Measurements from ENCODE around the gene HHLA2.
"Not testable (repeated sequence)": the region's sequence is repeated elsewhere in the genome, so short reads cannot be mapped to it uniquely, and the experiment has no call there.

The HHLA2 gene

GRCh38 chr3:108341911-108342310 lies 45.6 kb downstream of the HHLA2 start:
- no peak overlapping the region for H3K4me3 ChIP-seq (ENCODE audit: low read depth, low read length)

- H3K4me3 ChIP-seq (ENCODE audit: low read depth, low read length), result no peak overlapping the region
Measured at GRCh38 chr3:108342837-108343486, 46.6 kb downstream of the HHLA2 start.

DNA sequence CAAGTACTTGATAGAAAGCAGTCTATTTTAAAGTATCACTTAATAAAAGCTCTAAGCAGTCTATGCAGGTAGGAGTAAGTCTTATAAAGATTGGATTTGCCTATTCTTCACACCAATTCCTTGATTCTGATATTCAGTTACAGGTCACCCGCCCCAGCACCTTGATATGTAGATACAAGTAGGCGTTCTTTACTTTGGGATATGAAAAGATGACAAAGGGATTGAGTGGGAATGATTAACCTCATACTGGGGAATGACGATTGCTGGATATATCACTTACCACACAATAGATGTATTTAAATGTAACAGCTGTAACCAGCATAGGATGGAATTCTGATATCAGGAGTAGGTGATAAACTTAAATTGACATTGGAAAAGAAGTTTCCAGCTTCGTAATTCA lies 47.1 kb downstream of the HHLA2 start:
- no peak overlapping the region for H3K4me3 ChIP-seq (ENCODE audit: low read depth, low read length)

DNA sequence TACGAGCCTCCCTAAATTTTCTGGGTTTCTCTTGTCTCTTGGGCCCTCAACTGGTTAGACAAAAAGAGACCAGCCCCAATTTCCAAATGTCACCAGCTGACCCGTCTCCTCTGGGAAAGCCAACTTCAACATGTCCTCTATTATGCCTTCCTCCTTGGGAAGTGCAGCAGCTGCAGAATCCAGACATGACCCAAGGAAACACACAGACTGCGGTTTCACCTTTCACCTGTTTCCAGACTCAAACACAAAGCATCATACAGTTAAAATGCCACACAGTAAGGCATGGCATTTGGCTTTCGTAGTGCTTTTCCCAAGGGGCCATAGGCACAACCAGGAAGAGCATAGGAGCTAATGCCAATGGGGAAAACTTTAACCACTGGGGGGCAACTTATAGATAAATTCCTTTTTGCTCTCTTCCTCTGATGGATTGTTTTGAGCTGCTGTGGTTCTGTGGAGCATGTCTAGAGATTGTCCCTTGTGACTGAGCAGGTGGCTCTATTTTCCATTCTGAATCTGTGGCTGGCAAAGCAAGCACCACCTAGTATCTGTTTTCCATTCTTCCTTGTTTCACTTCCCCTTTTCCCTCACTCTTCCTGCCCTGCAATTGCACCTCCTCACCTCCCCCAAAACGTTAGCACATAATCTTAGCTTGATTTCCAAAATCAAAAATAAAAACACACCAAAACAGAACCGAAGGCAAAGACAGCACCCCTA lies 49.3 kb downstream of the HHLA2 start:
- no peak overlapping the region for H3K4me3 ChIP-seq (ENCODE audit: low read depth, low read length)

- no peak overlapping the region for H3K4me3 ChIP-seq (ENCODE audit: low read depth, low read length)
Measured at GRCh38 chr3:108346301-108347227, 50.2 kb downstream of the HHLA2 start.

DNA sequence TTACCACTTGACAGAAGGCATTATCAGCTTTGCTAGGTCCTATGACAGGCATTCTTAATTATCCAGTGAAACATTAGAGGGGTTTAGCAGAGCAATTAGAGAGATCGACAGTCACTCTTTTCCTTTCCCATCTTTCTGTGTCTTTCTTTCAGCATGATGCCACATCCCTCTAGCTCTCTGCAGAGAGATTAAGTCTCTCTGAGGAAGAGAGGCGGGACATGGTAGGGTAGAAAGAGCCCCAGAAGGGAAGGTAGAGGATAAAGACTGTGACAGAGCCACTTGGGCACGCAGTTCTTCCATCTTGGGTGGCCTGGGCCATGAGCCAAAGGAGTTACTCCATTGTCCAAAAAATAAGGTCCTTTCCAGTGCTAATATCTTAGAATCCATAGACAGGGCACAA lies 55.8 kb downstream of the HHLA2 start:
- no peak overlapping the region for H3K4me3 ChIP-seq (ENCODE audit: low read depth, low read length)

- H3K4me3 ChIP-seq (ENCODE audit: low read depth, low read length), result no peak overlapping the region
Measured at GRCh38 chr3:108354562-108354961, 58.2 kb downstream of the HHLA2 start.

DNA sequence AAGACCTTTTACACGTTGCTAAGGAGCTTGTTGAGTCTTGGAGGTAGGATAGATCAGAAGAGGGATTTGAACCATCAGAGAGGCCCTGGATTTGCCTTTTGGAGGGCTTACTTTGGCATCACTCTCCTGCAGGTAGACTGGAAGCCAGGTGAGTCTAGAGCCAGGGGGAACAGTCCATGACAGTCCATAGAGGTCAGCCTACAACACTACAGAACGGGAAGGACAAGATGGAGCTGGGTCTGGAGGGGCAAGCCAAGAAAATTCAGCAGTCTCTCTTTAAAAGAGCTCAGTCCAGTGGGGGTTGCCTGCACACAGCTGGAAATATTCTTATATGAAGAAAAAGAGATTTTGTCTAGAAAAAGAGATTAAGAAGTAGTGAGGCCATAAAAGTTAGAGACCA lies 60.7 kb downstream of the HHLA2 start:
- no peak overlapping the region for H3K4me3 ChIP-seq (ENCODE audit: low read depth, low read length)

DNA sequence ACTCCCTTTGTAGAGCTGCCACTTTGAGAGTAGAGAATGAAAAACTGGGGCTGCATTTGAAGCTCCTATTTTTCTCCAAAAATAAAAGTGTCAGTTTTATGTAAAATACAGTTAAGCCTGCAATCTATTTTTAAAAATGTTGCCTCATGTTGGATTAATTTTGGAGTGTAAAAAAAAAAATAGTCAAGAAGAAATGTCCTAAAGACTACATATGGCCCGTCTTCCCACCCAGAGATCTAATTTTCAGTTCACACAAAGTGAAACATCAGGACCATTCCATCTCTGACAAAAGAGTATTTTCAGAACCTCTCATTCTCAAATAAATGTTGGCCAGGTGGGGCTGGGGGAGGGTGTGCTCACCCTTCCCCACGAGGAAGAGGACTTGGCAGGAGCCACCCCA lies 62.7 kb downstream of the HHLA2 start:
- H3K4me3 ChIP-seq (ENCODE audit: low read depth, low read length), result no peak overlapping the region

DNA sequence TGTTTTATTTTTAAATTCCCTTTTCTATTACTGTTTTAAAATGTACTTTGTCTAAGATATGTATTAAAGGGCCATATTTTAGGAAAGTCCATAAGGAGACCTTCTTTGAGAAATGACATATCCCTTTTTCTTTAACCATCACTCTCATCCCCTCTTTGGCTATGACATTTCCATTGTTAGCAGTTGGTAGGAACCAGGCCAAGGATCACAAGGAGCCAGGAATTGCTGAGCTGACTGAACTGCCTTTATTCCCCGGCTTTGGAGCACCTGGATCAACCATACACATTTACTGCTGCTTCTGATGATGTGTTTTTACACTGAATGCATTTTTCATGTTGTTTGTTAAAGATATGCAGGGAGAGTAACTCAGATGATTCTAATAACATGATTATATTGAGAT lies 79.7 kb downstream of the HHLA2 start:
- no peak overlapping the region for H3K4me3 ChIP-seq (ENCODE audit: low read depth, low read length)

- H3K4me3 ChIP-seq (ENCODE audit: low read depth, low read length), result no peak overlapping the region
Measured at GRCh38 chr3:108377384-108377783, 81.0 kb downstream of the HHLA2 start.

DNA sequence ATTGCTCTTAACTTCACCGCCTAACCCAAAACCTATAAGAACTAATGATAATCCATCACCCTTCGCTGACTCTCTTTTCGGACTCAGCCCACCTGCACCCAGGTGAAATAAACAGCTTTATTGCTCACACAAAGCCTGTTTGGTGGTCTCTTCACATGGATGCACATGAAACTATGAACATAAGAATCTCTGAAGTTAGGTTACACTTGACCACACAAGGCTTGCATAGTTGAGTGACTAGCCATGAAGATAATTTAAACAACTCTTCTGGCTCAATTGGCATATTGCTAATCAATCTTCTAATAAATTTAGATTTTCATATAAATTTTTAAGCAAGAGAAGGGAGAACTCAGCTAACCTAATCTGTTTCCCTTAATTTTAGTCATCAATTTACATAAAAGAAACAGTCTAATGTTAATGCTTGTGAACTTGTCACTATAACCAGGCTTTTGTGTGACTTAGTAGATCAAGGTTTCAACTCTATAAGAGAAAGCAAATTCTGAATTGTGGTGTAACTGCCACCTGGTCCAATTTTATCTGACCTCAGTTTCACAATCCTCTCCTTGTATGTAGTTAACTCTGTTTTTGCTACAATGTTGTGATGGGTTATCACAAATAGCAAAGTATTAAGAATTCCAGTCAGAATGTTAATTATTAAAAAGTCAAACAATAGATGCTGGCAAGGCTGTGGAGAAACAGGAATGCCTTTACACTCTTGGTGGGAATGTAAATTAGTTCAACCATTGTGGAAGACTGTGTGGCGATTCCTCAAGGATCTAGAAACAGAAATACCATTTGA lies 82.0 kb downstream of the HHLA2 start:
- no peak overlapping the region for H3K4me3 ChIP-seq (ENCODE audit: low read depth, low read length)

- not testable (repeated sequence) for H3K4me3 ChIP-seq (ENCODE audit: low read depth, low read length)
Measured at GRCh38 chr3:108378952-108379342, 82.6 kb downstream of the HHLA2 start.

- no peak overlapping the region for H3K4me3 ChIP-seq (ENCODE audit: low read depth, low read length)
Measured at GRCh38 chr3:108380128-108380795, 83.9 kb downstream of the HHLA2 start.

- H3K4me3 ChIP-seq (ENCODE audit: low read depth, low read length), result no peak overlapping the region
Measured at GRCh38 chr3:108381529-108382140, 85.3 kb downstream of the HHLA2 start.

DNA sequence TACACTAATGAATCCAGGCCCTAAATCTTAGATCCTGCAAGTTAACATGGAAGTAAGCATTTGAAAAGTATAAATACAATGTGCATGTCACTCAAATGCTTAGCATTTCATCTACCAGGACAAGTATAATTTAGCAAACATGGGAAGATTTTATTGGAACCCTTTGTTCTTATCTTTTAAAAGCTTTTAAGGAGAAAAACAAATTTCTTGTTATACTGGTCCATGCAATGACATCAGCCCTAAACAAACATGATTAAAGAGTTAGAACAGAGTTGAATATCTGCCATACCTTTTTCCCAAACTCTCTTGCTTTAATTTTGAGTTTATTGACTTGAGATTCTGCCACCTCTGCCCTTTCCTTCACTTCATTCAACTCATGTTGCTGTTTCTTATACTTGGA lies 87.0 kb downstream of the HHLA2 start:
- H3K4me3 ChIP-seq (ENCODE audit: low read depth, low read length), result no peak overlapping the region

GRCh38 chr3:108387063-108387462 lies 90.7 kb downstream of the HHLA2 start:
- H3K4me3 ChIP-seq (ENCODE audit: low read depth, low read length), result no peak overlapping the region

- H3K4me3 ChIP-seq (ENCODE audit: low read depth, low read length), result no peak overlapping the region
Measured at GRCh38 chr3:108388136-108389132, 92.1 kb downstream of the HHLA2 start.

DNA sequence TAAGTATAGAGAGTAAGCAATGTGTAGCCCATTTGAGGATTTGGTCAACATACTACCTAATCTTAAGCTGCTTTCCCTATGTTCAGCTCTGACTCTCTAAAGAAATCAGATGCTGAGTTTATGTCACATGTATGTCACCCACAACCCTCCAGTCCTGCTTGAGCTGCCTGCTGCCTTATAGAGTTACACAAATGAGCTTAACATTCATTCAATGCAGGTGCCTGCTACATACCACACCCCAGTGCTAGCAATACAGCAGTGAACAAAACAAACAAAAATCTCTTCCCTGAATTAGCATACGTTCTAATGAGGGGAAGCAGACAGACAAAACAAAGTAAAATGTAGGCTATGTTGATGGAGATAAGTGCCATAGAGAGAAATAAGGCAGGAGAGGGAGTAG lies 93.0 kb downstream of the HHLA2 start:
- H3K4me3 ChIP-seq (ENCODE audit: low read depth, low read length), result no peak overlapping the region
